BJ (cell line): ENCODE data around the gene GAGE12J. TPM values are rescaled to one million over a fixed set of nuclear protein-coding genes. Genes with fewer than 3 reads are reported as not detected.
"Not testable (repeated sequence)": the region's sequence is repeated elsewhere in the genome, so short reads cannot be mapped to it uniquely, and the experiment has no call there.

Experiments used
- CTCF ChIA-PET: fragments of 350-600 bp; formaldehyde crosslinking; extraction: SDS; loops from one replicate; lab custom pipeline; 2021; ENCODE audit warnings: antibody characterized with exemption, inconsistent platforms; lab: Yijun Ruan, JAX
- POLR2A ChIA-PET: fragments of 300-600 bp; sonication (Branson Sonifier 250); formaldehyde crosslinking; extraction: SDS; loops from one replicate; lab custom pipeline; 2021; ENCODE audit warnings: antibody characterized with exemption; lab: Charles Lee
- DNase-seq: peaks from one replicate; pipeline ENCODE4 v3.0.0-alpha.2; 2011; ENCODE audit warnings: low read depth
- H3K27me3 ChIP-seq: 2 replicates; pipeline ENCODE4 v1.6.0; 2011; ENCODE audit warnings: low read length; ENCODE audit not compliant: control insufficient read depth, insufficient read depth
- H3K36me3 ChIP-seq: 2 replicates; pipeline ENCODE4 v1.5.1; 2011; ENCODE audit warnings: low read length; ENCODE audit not compliant: control insufficient read depth, insufficient read depth
- H3K4me3 ChIP-seq: 2 replicates; pipeline ENCODE4 v1.5.1; 2011; ENCODE audit warnings: low read depth, mild to moderate bottlenecking, control low read depth, low read length
- CTCF ChIP-seq: IDR thresholded peaks from 2 replicates; pipeline ENCODE4 v1.5.1; 2011; ENCODE audit warnings: low read depth, mild to moderate bottlenecking, control low read depth, inconsistent platforms, low read length, moderate library complexity; ENCODE audit not compliant: insufficient read depth
- polyA plus RNA-seq: library from polyadenylated mRNA; depleted of rRNA; stranded (reverse); fragments of >200 nt; gene quantifications from 2 replicates; pipeline ENCODE4 v1.2.3, GENCODE V29; 2011

Gene GAGE12J
- polyA plus RNA-seq, 1 experiment: not detected

GRCh38 chrX:49310371-49310770 lies 11.5 kb upstream of the GAGE12J start:
- Histone ChIP-seq H3K36me3 (no peaks in the 10 kb centered on the region), H3K27me3 (no peaks in the 10 kb centered on the region), H3K4me3 (no peak overlapping the region)
- DNase-seq: no peak
- no peak for TF ChIP-seq CTCF
- ChIA-PET CTCF (no interaction called here), POLR2A (no interaction called here)

- no peak for TF ChIP-seq CTCF
- CTCF ChIA-PET: no interaction called here
- H3K27me3 ChIP-seq: no peaks in the 10 kb centered on the region
- H3K4me3 ChIP-seq: no peak overlapping the region
- H3K36me3 ChIP-seq: no peaks in the 10 kb centered on the region
- DNase-seq: no peak
- POLR2A ChIA-PET: no interaction called here
Observed at GRCh38 chrX:49312176-49312575, 9.7 kb upstream of the GAGE12J start.

- H3K4me3 ChIP-seq: no peak overlapping the region
- no peaks in the 10 kb centered on the region for H3K36me3 ChIP-seq
- no peaks in the 10 kb centered on the region for H3K27me3 ChIP-seq
- no peak for TF ChIP-seq CTCF
- ChIA-PET CTCF (no interaction called here), POLR2A (no interaction called here)
- no peak for DNase-seq
Observed at GRCh38 chrX:49316085-49316484, 5.8 kb upstream of the GAGE12J start.

GRCh38 chrX:49322266-49322665 lies 429 bp downstream of the GAGE12J start:
- CTCF ChIA-PET, H3K36me3 ChIP-seq, H3K4me3 ChIP-seq, DNase-seq, POLR2A ChIA-PET, H3K27me3 ChIP-seq: not testable (repeated sequence)

- H3K27me3 ChIP-seq, POLR2A ChIA-PET, H3K36me3 ChIP-seq, DNase-seq, H3K4me3 ChIP-seq, CTCF ChIA-PET: not testable (repeated sequence)
Observed at GRCh38 chrX:49323735-49324134, 1.9 kb downstream of the GAGE12J start.

GRCh38 chrX:49330421-49330820 lies 8.6 kb downstream of the GAGE12J start:
- H3K27me3 ChIP-seq, CTCF ChIA-PET, POLR2A ChIA-PET, H3K4me3 ChIP-seq, DNase-seq, H3K36me3 ChIP-seq: not testable (repeated sequence)

- H3K4me3 ChIP-seq, POLR2A ChIA-PET, DNase-seq, CTCF ChIA-PET, H3K27me3 ChIP-seq, H3K36me3 ChIP-seq: not testable (repeated sequence)
Observed at GRCh38 chrX:49331282-49331681, 9.4 kb downstream of the GAGE12J start, which contains the start of gene GAGE13. GAGE13 (plus strand) TSS chrX:49331582; CDS start chrX:49332738, 1,156 bp downstream.

- H3K36me3 ChIP-seq, H3K4me3 ChIP-seq, CTCF ChIA-PET, H3K27me3 ChIP-seq, POLR2A ChIA-PET, DNase-seq: not testable (repeated sequence)
Observed at GRCh38 chrX:49331841-49332240, 10.0 kb downstream of the GAGE12J start.

- CTCF ChIA-PET: not testable (repeated sequence)
Observed at GRCh38 chrX:49341449-49341848, 19.6 kb downstream of the GAGE12J start.

GRCh38 chrX:49344496-49345175 lies 22.8 kb downstream of the GAGE12J start:
- H3K36me3 ChIP-seq, POLR2A ChIA-PET, CTCF ChIA-PET, H3K27me3 ChIP-seq, H3K4me3 ChIP-seq, DNase-seq: not testable (repeated sequence)

More at GRCh38 chrX:49341449-49341848, 19.6 kb downstream of the GAGE12J start:
- H3K27me3 ChIP-seq, H3K36me3 ChIP-seq, DNase-seq, POLR2A ChIA-PET, H3K4me3 ChIP-seq: not testable (repeated sequence)
